PC-3 (cell line): ENCODE measurements around the gene TGFBI. TPM values are rescaled to one million over a fixed set of nuclear protein-coding genes. Genes with fewer than 3 reads are reported as not detected.

ENCODE experiments used
- ATAC-seq: fragments of 200-7000 bp; cut with Tn5 transposase; 2 replicates; pipeline ENCODE4 v1.9.1; 2020; ENCODE audit warnings: mild to moderate bottlenecking, moderate library complexity
- BruUV-seq: library from RNA; stranded (reverse); fragments of 400-500 nt; replicated peaks from 2 replicates; lab custom pipeline; 2021; lab: Mats Ljungman, UMichigan
- CTCF ChIA-PET: fragments of 300-600 bp; sonication (Branson Sonifier 250); formaldehyde crosslinking; loops from one replicate; lab custom pipeline; 2022; ENCODE audit warnings: antibody characterized with exemption; lab: Charles Lee
- POLR2A ChIA-PET: fragments of 300-600 bp; sonication (Branson Sonifier 250); formaldehyde crosslinking; loops from one replicate; lab custom pipeline; 2022; ENCODE audit warnings: antibody characterized with exemption; ENCODE audit not compliant: unreplicated experiment; lab: Charles Lee
- DNase-seq: peaks from one replicate; pipeline ENCODE4 v3.0.0-alpha.2; 2015
- H2AFZ ChIP-seq: fragments of 300-600 bp; sonication (generic); 2 replicates; pipeline ENCODE4 v1.6.0; 2016; ENCODE audit warnings: antibody characterized with exemption, low read length
- H3F3A ChIP-seq: fragments of 300-600 bp; sonication (generic); one replicate; pipeline ENCODE4 v1.6.0; 2017; ENCODE audit warnings: antibody characterized with exemption, low read length, control low read depth, mild to moderate bottlenecking; ENCODE audit not compliant: unreplicated experiment
- H3K27ac ChIP-seq: fragments of 300-600 bp; sonication (generic); 2 replicates; pipeline ENCODE4 v1.5.1; 2016; ENCODE audit warnings: mild to moderate bottlenecking, low read length
- H3K27me3 ChIP-seq: fragments of 300-600 bp; sonication (generic); 2 replicates; pipeline ENCODE4 v1.6.1; 2016; ENCODE audit warnings: low read length, mixed read lengths
- H3K36me3 ChIP-seq: fragments of 300-600 bp; sonication (generic); 2 replicates; pipeline ENCODE4 v1.6.1; 2016; ENCODE audit warnings: low read depth, mixed run types, low read length, mixed read lengths
- H3K4me1 ChIP-seq: fragments of 300-600 bp; sonication (generic); 2 replicates; pipeline ENCODE4 v1.5.1; 2016; ENCODE audit warnings: low read length; ENCODE audit not compliant: insufficient read depth
- H3K4me2 ChIP-seq: fragments of 300-600 bp; sonication (generic); 2 replicates; pipeline ENCODE4 v1.6.0; 2016; ENCODE audit warnings: low read length
- H3K4me3 ChIP-seq: fragments of 300-600 bp; sonication (generic); 2 replicates; pipeline ENCODE4 v1.5.1; 2016; ENCODE audit warnings: mild to moderate bottlenecking, low read length, mixed read lengths
- H3K79me2 ChIP-seq: fragments of 300-600 bp; sonication (generic); 2 replicates; pipeline ENCODE4 v1.6.1; 2017; ENCODE audit warnings: low read length, mixed read lengths
- H3K9ac ChIP-seq: fragments of 300-600 bp; sonication (generic); 2 replicates; pipeline ENCODE4 v1.6.0; 2016; ENCODE audit warnings: mild to moderate bottlenecking, low read length
- H3K9me2 ChIP-seq: fragments of 300-600 bp; sonication (generic); replicated peaks from 2 replicates; pipeline ENCODE4 v1.6.1; 2016; ENCODE audit warnings: mixed run types, low read length, mixed read lengths
- H3K9me3 ChIP-seq: fragments of 300-600 bp; sonication (generic); 2 replicates; pipeline ENCODE4 v1.6.1; 2016; ENCODE audit warnings: low read length, mixed read lengths
- H4K20me1 ChIP-seq: fragments of 300-600 bp; sonication (generic); 2 replicates; pipeline ENCODE4 v1.6.1; 2016; ENCODE audit warnings: low read length, mixed read lengths
- CTCF ChIP-seq: fragments of 300-600 bp; sonication (generic); conservative IDR thresholded peaks from 2 replicates; pipeline ENCODE4 v1.5.1; 2017; ENCODE audit warnings: antibody characterized with exemption, low read depth, mild to moderate bottlenecking, low read length
- EZH2 ChIP-seq: fragments of 300-600 bp; sonication (generic); IDR thresholded peaks from one replicate; pipeline ENCODE4 v1.6.1; 2017; ENCODE audit warnings: antibody characterized with exemption, mild to moderate bottlenecking, low read length; ENCODE audit not compliant: unreplicated experiment
- EZH2phosphoT487 ChIP-seq: fragments of 300-600 bp; sonication (generic); IDR thresholded peaks from 2 replicates; pipeline ENCODE4 v1.6.1; 2018; ENCODE audit warnings: mild to moderate bottlenecking, antibody characterized with exemption, low read length, borderline replicate concordance
- intact Hi-C: fragments of 100-400 bp; cut with micrococcal nuclease; formaldehyde crosslinking; loops from 2 replicates; pipeline ENCODE4 v1.9.0; 2023
- total RNA-seq: library from RNA; depleted of rRNA; stranded (reverse); fragments of >200 nt; gene quantifications from 2 replicates; pipeline ENCODE4 v1.2.3, GENCODE V29; 2014

Gene TGFBI
- total RNA-seq, 1 experiment from 2014 or later: 4.8 TPM

GRCh38 chr5:136014049-136015002, 14.5 kb upstream of the TGFBI start:
- TF ChIP-seq EZH2phosphoT487: no peak
- TF ChIP-seq EZH2: no peak
- no peak for TF ChIP-seq CTCF
- Histone ChIP-seq H3K27me3 (no peaks in the 10 kb centered on the region), H4K20me1 (no peaks in the 10 kb centered on the region), H3F3A (no peaks in the 10 kb centered on the region), H3K36me3 (no peaks in the 10 kb centered on the region), H3K4me1 (peaks cover 44% of the 10 kb centered on the region), H3K27ac (no peak overlapping the region), H3K79me2 (no peaks in the 10 kb centered on the region), H3K9ac (no peak overlapping the region), H3K4me3 (no peak overlapping the region), H3K9me3 (no peaks in the 10 kb centered on the region), H2AFZ (no peak overlapping the region), H3K4me2 (no peak overlapping the region), H3K9me2 (no peaks in the 10 kb centered on the region)
- DNase-seq (no peak), ATAC-seq (no peak)
- CTCF ChIA-PET: no interaction called here
- no TSS peak for BruUV-seq
- POLR2A ChIA-PET: no interaction called here
- intact Hi-C loops: loop anchor here (5.0 kb wide), 1 partner anchor 38 kb away; no protein-coding TSS in a partner anchor

GRCh38 chr5:136015003-136015375, 13.8 kb upstream of the TGFBI start:
- CTCF ChIA-PET: no interaction called here
- Histone ChIP-seq H4K20me1 (no peaks in the 10 kb centered on the region), H3K9me2 (no peaks in the 10 kb centered on the region), H3K9ac (no peak overlapping the region), H3K9me3 (no peaks in the 10 kb centered on the region), H3K4me3 (no peak overlapping the region), H3F3A (no peaks in the 10 kb centered on the region), H3K36me3 (no peaks in the 10 kb centered on the region), H3K27ac (no peak overlapping the region), H3K79me2 (no peaks in the 10 kb centered on the region), H3K4me1 (peaks cover 51% of the 10 kb centered on the region), H2AFZ (no peak overlapping the region), H3K27me3 (no peaks in the 10 kb centered on the region), H3K4me2 (no peak overlapping the region)
- intact Hi-C loops: loop anchor here (5.0 kb wide), 1 partner anchor 37 kb away; no protein-coding TSS in a partner anchor
- no peak for TF ChIP-seq EZH2phosphoT487
- TF ChIP-seq CTCF: no peak
- TF ChIP-seq EZH2: no peak
- ATAC-seq (no peak), DNase-seq (no peak)
- POLR2A ChIA-PET: no interaction called here
- no TSS peak for BruUV-seq
